Neural cell (in vitro differentiated cells): ENCODE results near the gene POMT2. TPM values are rescaled to one million over a fixed set of nuclear protein-coding genes. Genes with fewer than 3 reads are reported as not detected.

Experiments
- H2AFZ ChIP-seq: fragments of 200-600, 300-800 bp; sonication (generic), shearing (Covaris generic); 2 replicates; pipeline ENCODE4 v1.6.0; 2014; ENCODE audit warnings: low read depth, mild to moderate bottlenecking, antibody characterized with exemption, low read length, moderate library complexity
- H3F3A ChIP-seq: fragments of 200-600 bp; shearing (Covaris generic); 2 replicates; pipeline ENCODE4 v1.6.1; 2016; ENCODE audit warnings: mild to moderate bottlenecking, moderate library complexity, mixed read lengths, antibody characterized with exemption, low read length; ENCODE audit not compliant: insufficient read depth, poor library complexity, severe bottlenecking
- H3K27ac ChIP-seq: fragments of 200-600, 300-800 bp; sonication (generic), shearing (Covaris generic); 2 replicates; pipeline ENCODE4 v1.5.1; 2014; ENCODE audit warnings: mild to moderate bottlenecking, low read length, moderate library complexity
- H3K27me3 ChIP-seq: fragments of 300-800, 200-600 bp; sonication (generic), shearing (Covaris generic); 2 replicates; pipeline ENCODE4 v1.6.0; 2014; ENCODE audit warnings: mild to moderate bottlenecking, low read depth, low read length, moderate library complexity; ENCODE audit not compliant: insufficient read depth
- H3K36me3 ChIP-seq: fragments of 300-800, 200-600 bp; sonication (generic), shearing (Covaris generic); 2 replicates; pipeline ENCODE4 v1.5.1; 2014; ENCODE audit warnings: mild to moderate bottlenecking, antibody characterized with exemption, low read length, moderate library complexity; ENCODE audit not compliant: insufficient read depth
- H3K4me2 ChIP-seq: fragments of 300-800, 200-600 bp; sonication (generic), shearing (Covaris generic); 2 replicates; pipeline ENCODE4 v1.6.0; 2014; ENCODE audit warnings: mild to moderate bottlenecking, low read length
- H3K4me3 ChIP-seq: fragments of 300-800, 200-600 bp; sonication (generic), shearing (Covaris generic); 2 replicates; pipeline ENCODE4 v1.5.1; 2014; ENCODE audit warnings: mild to moderate bottlenecking, low read length, moderate library complexity
- H3K79me2 ChIP-seq: fragments of 200-600 bp; shearing (Covaris generic); replicated peaks from 2 replicates; pipeline ENCODE4 v1.6.0; 2014; ENCODE audit warnings: mild to moderate bottlenecking, low read length, moderate library complexity; ENCODE audit not compliant: insufficient read depth
- H3K9ac ChIP-seq: fragments of 300-800, 200-600 bp; sonication (generic), shearing (Covaris generic); 2 replicates; pipeline ENCODE4 v1.6.1; 2016; ENCODE audit warnings: mild to moderate bottlenecking, low read length, mixed read lengths
- H3K9me2 ChIP-seq: fragments of 200-600 bp; shearing (Covaris generic); 2 replicates; pipeline ENCODE4 v1.6.1; 2016; ENCODE audit warnings: mild to moderate bottlenecking, low read length, mixed read lengths; ENCODE audit not compliant: insufficient read depth
- H3K9me3 ChIP-seq: fragments of 200-600, 300-800 bp; sonication (generic), shearing (Covaris generic); 2 replicates; pipeline ENCODE4 v1.6.1; 2016; ENCODE audit warnings: mild to moderate bottlenecking, mixed run types, low read length, moderate library complexity, mixed read lengths
- H4K20me1 ChIP-seq: fragments of 200-600 bp; shearing (Covaris generic); 2 replicates; pipeline ENCODE4 v1.6.1; 2016; ENCODE audit warnings: mild to moderate bottlenecking, mixed run types; ENCODE audit not compliant: insufficient read depth
- EP300 ChIP-seq: fragments of 450-650 bp; conservative IDR thresholded peaks from 2 replicates; pipeline ENCODE4 v1.6.1; 2014; ENCODE audit warnings: antibody characterized with exemption, mild to moderate bottlenecking, moderate library complexity; ENCODE audit not compliant: poor library complexity, severe bottlenecking
- EZH2 ChIP-seq: fragments of 200-600, 300-800 bp; shearing (Covaris generic), sonication (generic); IDR thresholded peaks from 2 replicates; pipeline ENCODE4 v1.6.1; 2014; ENCODE audit warnings: antibody characterized with exemption, low read length, borderline replicate concordance, mild to moderate bottlenecking; ENCODE audit not compliant: insufficient read depth, poor library complexity, severe bottlenecking
- MXI1 ChIP-seq: fragments of 450-650 bp; conservative IDR thresholded peaks from 2 replicates; pipeline ENCODE4 v1.6.1; 2014; ENCODE audit warnings: antibody characterized with exemption, mild to moderate bottlenecking; ENCODE audit not compliant: poor library complexity, severe bottlenecking
- POLR2AphosphoS5 ChIP-seq: IDR thresholded peaks from 2 replicates; pipeline ENCODE4 v1.6.1; 2012
- RAD21 ChIP-seq: fragments of 450-650 bp; conservative IDR thresholded peaks from 2 replicates; pipeline ENCODE4 v1.6.1; 2014; ENCODE audit warnings: antibody characterized with exemption, mild to moderate bottlenecking, moderate library complexity
- REST ChIP-seq: IDR thresholded peaks from 2 replicates; pipeline ENCODE4 v1.6.1; 2012; ENCODE audit warnings: borderline replicate concordance
- SMC3 ChIP-seq: fragments of 450-650 bp; conservative IDR thresholded peaks from 2 replicates; pipeline ENCODE4 v1.6.1; 2014; ENCODE audit warnings: antibody characterized with exemption, mild to moderate bottlenecking, moderate library complexity; ENCODE audit not compliant: poor library complexity
- TAF1 ChIP-seq: IDR thresholded peaks from 2 replicates; pipeline ENCODE4 v1.6.1; 2012; ENCODE audit warnings: low read depth
- polyA plus RNA-seq: library from polyadenylated mRNA; depleted of rRNA; stranded (reverse); fragments of >200 nt; gene quantifications from 2 replicates; pipeline ENCODE4 v1.2.3, GENCODE V29; 2014
- TF ChIP-seq, protein P1 (sequence below): fragments of 450-650 bp; IDR thresholded peaks from 2 replicates; pipeline ENCODE4 v1.5.1; 2014; ENCODE audit warnings: antibody characterized with exemption, mild to moderate bottlenecking, moderate library complexity; ENCODE audit not compliant: poor library complexity, severe bottlenecking

Gene POMT2
- polyA plus RNA-seq, 1 donor from 2014 or later: 9.6 TPM

- Histone ChIP-seq H3F3A (no peaks in the 10 kb centered on the region), H3K9me2 (no peaks in the 10 kb centered on the region), H3K27me3 (no peaks in the 10 kb centered on the region), H3K27ac (no peak overlapping the region), H3K9me3 (no peaks in the 10 kb centered on the region), H3K79me2 (no peaks in the 10 kb centered on the region), H4K20me1 (no peaks in the 10 kb centered on the region), H3K4me2 (no peak overlapping the region), H3K36me3 (no peaks in the 10 kb centered on the region), H3K4me3 (no peak overlapping the region), H3K9ac (no peak overlapping the region), H2AFZ (no peak overlapping the region)
- TF ChIP-seq, protein P1, sequence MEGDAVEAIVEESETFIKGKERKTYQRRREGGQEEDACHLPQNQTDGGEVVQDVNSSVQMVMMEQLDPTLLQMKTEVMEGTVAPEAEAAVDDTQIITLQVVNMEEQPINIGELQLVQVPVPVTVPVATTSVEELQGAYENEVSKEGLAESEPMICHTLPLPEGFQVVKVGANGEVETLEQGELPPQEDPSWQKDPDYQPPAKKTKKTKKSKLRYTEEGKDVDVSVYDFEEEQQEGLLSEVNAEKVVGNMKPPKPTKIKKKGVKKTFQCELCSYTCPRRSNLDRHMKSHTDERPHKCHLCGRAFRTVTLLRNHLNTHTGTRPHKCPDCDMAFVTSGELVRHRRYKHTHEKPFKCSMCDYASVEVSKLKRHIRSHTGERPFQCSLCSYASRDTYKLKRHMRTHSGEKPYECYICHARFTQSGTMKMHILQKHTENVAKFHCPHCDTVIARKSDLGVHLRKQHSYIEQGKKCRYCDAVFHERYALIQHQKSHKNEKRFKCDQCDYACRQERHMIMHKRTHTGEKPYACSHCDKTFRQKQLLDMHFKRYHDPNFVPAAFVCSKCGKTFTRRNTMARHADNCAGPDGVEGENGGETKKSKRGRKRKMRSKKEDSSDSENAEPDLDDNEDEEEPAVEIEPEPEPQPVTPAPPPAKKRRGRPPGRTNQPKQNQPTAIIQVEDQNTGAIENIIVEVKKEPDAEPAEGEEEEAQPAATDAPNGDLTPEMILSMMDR: no peak
- TF ChIP-seq POLR2AphosphoS5: no peak
- TF ChIP-seq EP300: no peak
- no peak for TF ChIP-seq REST
- TF ChIP-seq MXI1: no peak
- no peak for TF ChIP-seq EZH2
- no peak for TF ChIP-seq SMC3
- TF ChIP-seq RAD21: no peak
- TF ChIP-seq TAF1: no peak
These were observed 32.9 kb upstream of the POMT2 start for GRCh38 chr14:77353469-77354141.

- Histone ChIP-seq H3K9ac (no peak overlapping the region), H2AFZ (no peak overlapping the region), H3K9me3 (no peaks in the 10 kb centered on the region), H4K20me1 (no peaks in the 10 kb centered on the region), H3K9me2 (no peaks in the 10 kb centered on the region), H3F3A (no peaks in the 10 kb centered on the region), H3K4me3 (no peak overlapping the region), H3K27ac (no peak overlapping the region), H3K36me3 (no peaks in the 10 kb centered on the region), H3K27me3 (no peaks in the 10 kb centered on the region), H3K79me2 (no peaks in the 10 kb centered on the region), H3K4me2 (no peak overlapping the region)
- TF ChIP-seq MXI1 (no peak), REST (no peak), POLR2AphosphoS5 (no peak), EP300 (no peak)
These were observed 27.1 kb upstream of the POMT2 start for GRCh38 chr14:77347751-77348150.
